Hepatocyte (in vitro differentiated cells): ENCODE data around the gene RNF13. TPM values are rescaled to one million over a fixed set of nuclear protein-coding genes. Genes with fewer than 3 reads are reported as not detected.
A peak's percentile ranks its signal among the peaks of the same experiment; 100 is the strongest.

Source experiments
- DNase-seq: peaks from one replicate; pipeline ENCODE4 v3.0.0-alpha.2; 2016; ENCODE audit warnings: low spot score
- H2AFZ ChIP-seq: fragments of 200-600 bp; sonication (generic); 2 replicates; pipeline ENCODE4 v1.6.0; 2016; ENCODE audit warnings: antibody characterized with exemption, mild to moderate bottlenecking
- H3K27ac ChIP-seq: fragments of 200-600 bp; sonication (generic); 2 replicates; pipeline ENCODE4 v1.5.1; 2016; ENCODE audit warnings: mild to moderate bottlenecking
- H3K27me3 ChIP-seq: fragments of 200-600 bp; sonication (generic); 2 replicates; pipeline ENCODE4 v1.6.1; 2016
- H3K36me3 ChIP-seq: fragments of 200-600 bp; sonication (generic); replicated peaks from 2 replicates; pipeline ENCODE4 v1.5.1; 2016; ENCODE audit warnings: low read depth; ENCODE audit not compliant: insufficient read depth
- H3K4me1 ChIP-seq: fragments of 200-600 bp; sonication (generic); 2 replicates; pipeline ENCODE4 v1.5.1; 2016; ENCODE audit warnings: mild to moderate bottlenecking, moderate library complexity; ENCODE audit not compliant: insufficient read depth
- H3K4me2 ChIP-seq: fragments of 200-600 bp; sonication (generic); 2 replicates; pipeline ENCODE4 v1.6.0; 2016
- H3K4me3 ChIP-seq: fragments of 200-600 bp; sonication (generic); 2 replicates; pipeline ENCODE4 v1.5.1; 2016; ENCODE audit warnings: mild to moderate bottlenecking
- H3K79me2 ChIP-seq: fragments of 200-600 bp; sonication (generic); 2 replicates; pipeline ENCODE4 v1.6.0; 2017; ENCODE audit warnings: mild to moderate bottlenecking
- H3K9me2 ChIP-seq: fragments of 200-600 bp; sonication (generic); replicated peaks from 2 replicates; pipeline ENCODE4 v1.6.0; 2017; ENCODE audit warnings: mild to moderate bottlenecking; ENCODE audit not compliant: insufficient read depth
- H3K9me3 ChIP-seq: fragments of 200-600 bp; sonication (generic); 2 replicates; pipeline ENCODE4 v1.5.1; 2016; ENCODE audit warnings: low read depth, mild to moderate bottlenecking
- H4K20me1 ChIP-seq: fragments of 200-600 bp; sonication (generic); 2 replicates; pipeline ENCODE4 v1.6.0; 2016; ENCODE audit warnings: mild to moderate bottlenecking; ENCODE audit not compliant: insufficient read depth, poor library complexity, severe bottlenecking
- EZH2 ChIP-seq: fragments of 200-600 bp; sonication (generic); IDR thresholded peaks from 2 replicates; pipeline ENCODE4 v1.6.1; 2016; ENCODE audit warnings: antibody characterized with exemption, mild to moderate bottlenecking, borderline replicate concordance
- EZH2phosphoT487 ChIP-seq: fragments of 200-600 bp; sonication (generic); IDR thresholded peaks from one replicate; pipeline ENCODE4 v1.6.1; 2018; ENCODE audit warnings: antibody characterized with exemption, mild to moderate bottlenecking, low read depth, moderate library complexity; ENCODE audit not compliant: unreplicated experiment, severe bottlenecking
- WGBS: methylation state at CpG from one replicate; pipeline ENCODE4 v1.1.6; 2016; ENCODE audit warnings: low lambda C conversion rate; ENCODE audit errors: missing lambda C conversion rate; 5-methylcytosine and 5-hydroxymethylcytosine counted together
- polyA plus RNA-seq: library from polyadenylated mRNA; unstranded; fragments of >200 nt; fragmentation: Nextera tagmentation; extraction: Ambion mirVana; gene quantifications from 2 replicates; pipeline ENCODE4 v1.2.1, GENCODE V29; 2016
- total RNA-seq: library from RNA; depleted of rRNA; stranded (reverse); fragments of >200 nt; gene quantifications from 2 replicates; pipeline ENCODE4 v1.2.3, GENCODE V29; 2014
- TF ChIP-seq, protein P1 (sequence below): fragments of 200-600 bp; sonication (generic); IDR thresholded peaks from 2 replicates; pipeline ENCODE4 v1.5.1; 2016; ENCODE audit warnings: antibody characterized with exemption, mild to moderate bottlenecking; ENCODE audit not compliant: poor library complexity

RNF13 gene
- total and polyA plus RNA-seq, 2 experiments from 2014 or later, result 66.1 to 81.0 TPM

DNA sequence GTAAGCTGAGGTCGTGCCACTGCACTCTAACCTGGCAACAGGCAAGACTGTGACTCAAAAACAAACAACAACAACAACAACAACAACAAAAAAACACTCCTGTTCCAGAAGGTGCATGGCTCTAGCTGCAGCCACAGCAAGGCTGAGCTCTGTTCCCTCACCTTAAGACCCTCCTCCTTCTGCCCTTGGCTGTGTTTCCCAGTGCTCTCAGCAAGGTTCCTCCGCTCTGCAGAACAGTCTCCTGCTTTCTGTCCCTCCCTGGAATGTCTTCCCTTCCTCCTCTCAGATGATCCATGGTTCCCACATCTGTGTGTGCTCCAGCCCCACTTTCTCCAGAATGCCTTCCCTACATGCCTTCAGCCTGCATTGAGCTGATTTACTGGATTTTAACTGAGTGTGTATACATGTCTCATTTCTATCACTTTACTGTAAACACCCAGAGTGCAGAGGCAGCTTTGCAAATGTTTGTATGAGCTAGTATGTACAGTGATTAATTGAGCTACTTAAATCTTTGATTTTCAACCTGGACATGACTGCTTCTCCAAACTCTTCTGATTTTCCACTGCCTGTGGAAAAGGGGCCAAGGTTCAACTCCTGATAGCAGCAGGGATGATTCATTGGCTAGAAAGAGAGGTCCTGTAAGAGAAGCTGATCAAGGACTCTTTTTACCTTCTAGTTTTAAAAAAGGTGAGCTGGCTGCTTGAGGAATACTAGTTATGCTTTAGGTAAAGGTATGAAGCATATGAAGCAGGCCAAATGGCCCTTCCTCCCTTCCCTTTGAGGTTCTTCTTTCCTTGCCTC lies 35.4 kb upstream of the RNF13 start:
- TF ChIP-seq, protein P1, sequence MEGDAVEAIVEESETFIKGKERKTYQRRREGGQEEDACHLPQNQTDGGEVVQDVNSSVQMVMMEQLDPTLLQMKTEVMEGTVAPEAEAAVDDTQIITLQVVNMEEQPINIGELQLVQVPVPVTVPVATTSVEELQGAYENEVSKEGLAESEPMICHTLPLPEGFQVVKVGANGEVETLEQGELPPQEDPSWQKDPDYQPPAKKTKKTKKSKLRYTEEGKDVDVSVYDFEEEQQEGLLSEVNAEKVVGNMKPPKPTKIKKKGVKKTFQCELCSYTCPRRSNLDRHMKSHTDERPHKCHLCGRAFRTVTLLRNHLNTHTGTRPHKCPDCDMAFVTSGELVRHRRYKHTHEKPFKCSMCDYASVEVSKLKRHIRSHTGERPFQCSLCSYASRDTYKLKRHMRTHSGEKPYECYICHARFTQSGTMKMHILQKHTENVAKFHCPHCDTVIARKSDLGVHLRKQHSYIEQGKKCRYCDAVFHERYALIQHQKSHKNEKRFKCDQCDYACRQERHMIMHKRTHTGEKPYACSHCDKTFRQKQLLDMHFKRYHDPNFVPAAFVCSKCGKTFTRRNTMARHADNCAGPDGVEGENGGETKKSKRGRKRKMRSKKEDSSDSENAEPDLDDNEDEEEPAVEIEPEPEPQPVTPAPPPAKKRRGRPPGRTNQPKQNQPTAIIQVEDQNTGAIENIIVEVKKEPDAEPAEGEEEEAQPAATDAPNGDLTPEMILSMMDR, result no peak
- no peak for TF ChIP-seq EZH2
- TF ChIP-seq EZH2phosphoT487, result no peak
- Histone ChIP-seq H3K36me3 (no peaks in the 10 kb centered on the region), H3K4me3 (no peak overlapping the region), H3K4me2 (peak overlapping the region; percentile 29), H3K79me2 (no peaks in the 10 kb centered on the region), H2AFZ (no peak overlapping the region), H3K9me3 (no peaks in the 10 kb centered on the region), H3K4me1 (no peaks in the 10 kb centered on the region), H3K27ac (peak overlapping the region; percentile 38), H4K20me1 (no peaks in the 10 kb centered on the region), H3K9me2 (no peaks in the 10 kb centered on the region), H3K27me3 (no peaks in the 10 kb centered on the region)
- peak; percentile 23 for DNase-seq
- 85% methylated on average over 2 of the region's 2 CpGs for WGBS

DNA sequence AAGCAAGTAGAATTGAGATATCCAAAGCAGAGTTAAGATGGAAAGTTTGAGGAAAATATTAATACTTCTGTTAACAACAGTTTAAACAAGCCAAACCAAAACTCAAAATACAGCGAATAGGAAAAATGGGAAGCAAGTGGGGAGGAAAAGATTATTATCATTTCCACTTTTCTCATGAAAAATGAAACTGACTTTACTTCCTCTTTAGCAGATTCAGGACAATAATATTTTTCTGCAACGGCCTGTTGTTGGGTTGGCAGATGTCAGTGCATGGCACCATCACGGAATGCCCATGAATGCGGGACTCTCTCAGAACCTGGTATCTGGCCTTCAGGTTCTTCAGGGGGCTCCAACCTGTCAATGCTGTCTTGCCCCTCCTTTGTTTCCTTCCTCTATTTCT lies 31.8 kb upstream of the RNF13 start:
- Histone ChIP-seq H3K27ac (no peak overlapping the region), H4K20me1 (no peaks in the 10 kb centered on the region), H3K4me1 (no peaks in the 10 kb centered on the region), H3K4me2 (no peak overlapping the region), H3K79me2 (no peaks in the 10 kb centered on the region), H3K9me3 (no peaks in the 10 kb centered on the region), H2AFZ (no peak overlapping the region), H3K9me2 (no peaks in the 10 kb centered on the region), H3K36me3 (no peaks in the 10 kb centered on the region), H3K4me3 (no peak overlapping the region), H3K27me3 (no peaks in the 10 kb centered on the region)
- no peak for DNase-seq
- TF ChIP-seq, protein P1, result no peak
- TF ChIP-seq EZH2phosphoT487, result no peak
- 97% methylated on average over 4 of the region's 4 CpGs for WGBS

DNA sequence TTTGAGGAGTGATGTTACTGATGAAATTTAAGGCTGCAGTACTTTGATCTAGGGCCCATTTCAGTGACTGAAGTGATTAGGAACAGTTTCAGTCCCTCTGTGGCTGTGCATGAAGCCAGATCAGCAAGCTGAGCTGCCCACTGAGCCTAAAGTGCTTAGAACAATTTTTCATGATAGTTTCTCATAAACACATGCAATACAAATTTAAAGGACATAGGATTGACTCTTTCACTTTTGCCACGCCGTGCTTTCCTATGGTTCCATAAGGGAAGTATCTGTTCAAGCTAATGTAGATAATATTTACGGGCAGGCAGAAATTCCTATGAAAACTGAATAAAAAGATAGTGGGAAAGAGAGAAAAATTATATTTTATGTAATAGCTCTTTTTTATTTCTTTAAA lies 31.3 kb upstream of the RNF13 start:
- 92% methylated on average over 3 of the region's 3 CpGs for WGBS
- no peak overlapping the region for H3K27ac ChIP-seq

More for the DNA sequence above, 31.3 kb upstream of the RNF13 start:
- Histone ChIP-seq H3K4me3 (no peak overlapping the region), H2AFZ (no peak overlapping the region), H3K4me2 (no peak overlapping the region), H3K79me2 (no peaks in the 10 kb centered on the region), H3K9me2 (no peaks in the 10 kb centered on the region), H4K20me1 (no peaks in the 10 kb centered on the region), H3K36me3 (no peaks in the 10 kb centered on the region), H3K4me1 (no peaks in the 10 kb centered on the region), H3K9me3 (no peaks in the 10 kb centered on the region), H3K27me3 (no peaks in the 10 kb centered on the region)
- no peak for DNase-seq
- TF ChIP-seq EZH2 (no peak), EZH2phosphoT487 (no peak)
- TF ChIP-seq, protein P1, result no peak
